GM21619 (cell line): Measurements from ENCODE around the gene PTPRB.

Source experiments
- ATAC-seq: cut with Tn5 transposase; IDR thresholded peaks from one replicate; pipeline ENCODE4 v1.9.1; 2021; ENCODE audit not compliant: unreplicated experiment

PTPRB gene

GRCh38 chr12:70467476-70467875 lies 169.8 kb downstream of the PTPRB start:
- ATAC-seq, result no peak

DNA sequence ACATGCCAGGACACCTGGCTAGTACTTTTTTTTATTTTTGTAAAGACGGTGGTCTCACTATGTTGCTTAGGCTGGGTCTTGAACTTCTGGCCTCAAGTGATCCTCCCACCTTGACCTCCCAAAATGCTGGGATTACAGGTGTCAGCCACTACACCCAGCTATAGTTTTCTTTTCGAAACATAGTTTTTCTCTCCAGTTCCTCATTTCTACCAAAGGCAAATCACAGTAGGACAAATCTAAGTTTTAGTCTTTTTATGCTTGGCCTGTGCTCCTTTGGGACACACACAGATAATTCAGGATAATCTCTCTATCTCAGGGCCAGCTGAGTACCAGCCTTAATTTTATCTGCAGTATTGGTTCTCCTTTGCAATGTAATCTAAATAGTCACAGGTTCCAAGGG lies 170.5 kb downstream of the PTPRB start:
- ATAC-seq, result no peak
